MM.1S (cell line): ENCODE measurements around the gene PKD1.

Experiments used
- EZH2 ChIP-seq: fragments of 300-600 bp; sonication (generic); optimal IDR thresholded peaks from 2 replicates; pipeline ENCODE3; 2017; ENCODE audit warnings: low read depth, mild to moderate bottlenecking, antibody characterized with exemption, low read length, mixed read lengths
- EZH2phosphoT487 ChIP-seq: fragments of 300-600 bp; sonication (generic); IDR thresholded peaks from 2 replicates; pipeline ENCODE4 v1.6.1; 2018; ENCODE audit warnings: antibody characterized with exemption, low read length
- TF ChIP-seq, protein P1 (sequence below): fragments of 300-600 bp; sonication (generic); IDR thresholded peaks from 2 replicates; pipeline ENCODE4 v1.5.1; 2016; ENCODE audit warnings: antibody characterized with exemption, low read length, mixed read lengths

DNA sequence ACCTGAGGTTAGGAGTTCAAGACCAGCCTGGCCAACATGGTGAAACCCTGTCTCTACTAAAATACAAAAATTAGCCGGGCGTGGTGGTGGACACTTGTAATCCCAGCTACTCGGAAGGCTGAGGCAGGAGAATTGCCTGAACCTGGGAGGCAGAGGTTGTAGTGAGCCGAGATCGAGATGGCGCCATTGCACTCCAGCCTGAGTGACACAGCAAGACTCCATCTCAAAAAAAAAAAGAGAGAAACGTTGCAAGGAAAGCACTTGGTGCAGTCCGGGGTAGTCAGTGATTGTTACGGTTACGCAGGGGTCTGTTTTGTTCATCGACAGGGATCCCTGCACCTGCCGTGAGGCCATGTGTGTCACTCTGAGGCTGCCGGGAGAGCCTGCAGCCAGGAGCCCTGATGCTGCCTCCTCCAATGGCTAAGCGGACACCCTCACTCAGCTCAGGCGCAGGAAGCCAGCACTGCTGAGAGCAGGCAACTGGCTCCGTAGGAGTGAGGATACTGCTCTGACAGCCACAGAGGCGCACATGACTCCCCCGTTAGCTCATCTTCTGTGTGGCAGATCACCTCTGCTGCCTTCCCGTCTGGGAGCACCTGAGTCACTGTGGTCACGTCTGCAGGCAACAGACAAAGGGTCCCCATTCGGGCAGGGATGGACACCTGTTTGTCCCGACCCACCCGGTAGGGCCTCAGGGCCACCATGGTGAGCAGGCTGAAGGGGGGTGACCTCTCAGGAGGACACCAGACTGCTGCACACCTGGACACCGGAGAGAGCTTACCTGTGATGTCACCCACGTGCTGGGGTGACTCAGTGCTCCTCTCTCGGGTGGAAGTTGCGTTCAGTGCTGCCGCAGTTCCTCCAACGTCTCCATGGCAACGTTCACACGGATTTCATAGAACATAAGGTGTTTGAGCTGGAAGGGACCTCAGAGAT, 7.5 kb upstream of the PKD1 start:
- TF ChIP-seq EZH2: no peak
- TF ChIP-seq, protein P1, sequence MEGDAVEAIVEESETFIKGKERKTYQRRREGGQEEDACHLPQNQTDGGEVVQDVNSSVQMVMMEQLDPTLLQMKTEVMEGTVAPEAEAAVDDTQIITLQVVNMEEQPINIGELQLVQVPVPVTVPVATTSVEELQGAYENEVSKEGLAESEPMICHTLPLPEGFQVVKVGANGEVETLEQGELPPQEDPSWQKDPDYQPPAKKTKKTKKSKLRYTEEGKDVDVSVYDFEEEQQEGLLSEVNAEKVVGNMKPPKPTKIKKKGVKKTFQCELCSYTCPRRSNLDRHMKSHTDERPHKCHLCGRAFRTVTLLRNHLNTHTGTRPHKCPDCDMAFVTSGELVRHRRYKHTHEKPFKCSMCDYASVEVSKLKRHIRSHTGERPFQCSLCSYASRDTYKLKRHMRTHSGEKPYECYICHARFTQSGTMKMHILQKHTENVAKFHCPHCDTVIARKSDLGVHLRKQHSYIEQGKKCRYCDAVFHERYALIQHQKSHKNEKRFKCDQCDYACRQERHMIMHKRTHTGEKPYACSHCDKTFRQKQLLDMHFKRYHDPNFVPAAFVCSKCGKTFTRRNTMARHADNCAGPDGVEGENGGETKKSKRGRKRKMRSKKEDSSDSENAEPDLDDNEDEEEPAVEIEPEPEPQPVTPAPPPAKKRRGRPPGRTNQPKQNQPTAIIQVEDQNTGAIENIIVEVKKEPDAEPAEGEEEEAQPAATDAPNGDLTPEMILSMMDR: no peak
- no peak for TF ChIP-seq EZH2phosphoT487
